HCT116 (cell line): Measurements from ENCODE around the gene KLK11. TPM values are rescaled to one million over a fixed set of nuclear protein-coding genes. Genes with fewer than 3 reads are reported as not detected.

Source experiments
- ATAC-seq: fragments of 200-7000 bp; cut with Tn5 transposase; 2 replicates; pipeline ENCODE4 v1.9.1; 2020; ENCODE audit warnings: mild to moderate bottlenecking, moderate library complexity
- BruUV-seq: library from RNA; stranded (reverse); fragments of 400-500 nt; replicated peaks from 2 replicates; lab custom pipeline; 2021; lab: Mats Ljungman, UMichigan
- CTCF ChIA-PET: fragments of 300-600 bp; sonication (Branson Sonifier 250); formaldehyde crosslinking; loops from one replicate; lab custom pipeline; 2021; ENCODE audit warnings: antibody characterized with exemption; lab: Charles Lee
- POLR2A ChIA-PET: fragments of 300-600, 350-600 bp; sonication (Branson Sonifier 250); formaldehyde crosslinking; loops from one replicate; lab custom pipeline; 2021; ENCODE audit warnings: antibody characterized with exemption; lab: Charles Lee
- RAD21 ChIA-PET, 2 experiments: fragments of 300-600 bp; sonication (Branson Sonifier 250); formaldehyde crosslinking; loops; one replicate each; lab custom pipeline; 2023; ENCODE audit warnings: low total read pairs in 2 of 2; ENCODE audit not compliant: uncharacterized antibody in 2 of 2, unreplicated experiment in 2 of 2, low non-redundant PET in 1 of 2; lab: Charles Lee
- DNase-seq: peaks from one replicate; pipeline ENCODE4 v3.0.0-alpha.2; 2010; ENCODE audit warnings: low read depth, low spot score
- H2AFZ ChIP-seq: fragments of 200-600 bp; shearing (Covaris generic), sonication (generic); 2 replicates; pipeline ENCODE4 v1.6.1; 2017; ENCODE audit warnings: low read depth, mixed run types, mixed read lengths, antibody characterized with exemption, low read length; ENCODE audit not compliant: poor library complexity, severe bottlenecking
- H3K27ac ChIP-seq: 2 replicates; pipeline ENCODE4 v1.5.1; 2012; ENCODE audit warnings: low read depth, low read length
- H3K27me3 ChIP-seq: fragments of 200-600 bp; sonication (generic); 2 replicates; pipeline ENCODE4 v1.6.1; 2016; ENCODE audit warnings: mixed run types, low read length, mixed read lengths; ENCODE audit not compliant: insufficient read depth
- H3K36me3 ChIP-seq, 2 experiments: fragments of 200-500 bp in 1 of 2; fragments of 200-600 bp in 1 of 2; sonication (Bioruptor generic) in 1 of 2; sonication (generic) in 1 of 2; 2 replicates each; pipeline versions ENCODE4 v1.5.1 to v1.6.1; 2014 to 2016; ENCODE audit warnings: low read length in 2 of 2, inconsistent platforms in 1 of 2, mixed read lengths in 1 of 2, mixed run types in 1 of 2; ENCODE audit not compliant: insufficient read depth in 2 of 2, control insufficient read depth in 1 of 2
- H3K4me1 ChIP-seq, 2 experiments: fragments of 200-600 bp in 1 of 2; sonication (generic) in 1 of 2; 2 replicates each; pipeline versions ENCODE4 v1.5.1 to v1.6.1; 2012 to 2017; ENCODE audit warnings: low read length in 2 of 2, inconsistent platforms in 1 of 2, mild to moderate bottlenecking in 1 of 2, mixed read lengths in 1 of 2, mixed run types in 1 of 2, moderate library complexity in 1 of 2; ENCODE audit not compliant: insufficient read depth in 2 of 2, control insufficient read depth in 1 of 2
- H3K4me2 ChIP-seq: fragments of 200-600 bp; sonication (generic); 2 replicates; pipeline ENCODE4 v1.6.1; 2017; ENCODE audit warnings: mixed run types, low read length, mixed read lengths
- H3K4me3 ChIP-seq, 2 experiments: fragments of 200-600 bp in 1 of 2; sonication (generic) in 1 of 2; replicated peaks in 1 of 2; 2 replicates each; pipeline ENCODE4 v1.5.1; 2011 to 2016; ENCODE audit warnings: low read length in 2 of 2, control low read depth in 1 of 2, low read depth in 1 of 2, mild to moderate bottlenecking in 1 of 2, mixed read lengths in 1 of 2, mixed run types in 1 of 2
- H3K79me2 ChIP-seq: fragments of 200-600 bp; sonication (generic); 2 replicates; pipeline ENCODE4 v1.6.1; 2017; ENCODE audit warnings: mild to moderate bottlenecking, mixed run types, low read length, moderate library complexity, mixed read lengths; ENCODE audit not compliant: insufficient read depth
- H3K9ac ChIP-seq: fragments of 200-600 bp; sonication (generic); 2 replicates; pipeline ENCODE4 v1.6.1; 2016; ENCODE audit warnings: low read length, mixed read lengths
- H3K9me2 ChIP-seq: fragments of 200-600 bp; sonication (generic), shearing (Covaris generic); 2 replicates; pipeline ENCODE4 v1.6.1; 2017; ENCODE audit warnings: mixed run types, mild to moderate bottlenecking, moderate library complexity; ENCODE audit not compliant: insufficient read depth
- H3K9me3 ChIP-seq, 2 experiments: fragments of 200-500 bp in 1 of 2; fragments of 200-600 bp in 1 of 2; sonication (Bioruptor generic) in 1 of 2; sonication (generic) in 1 of 2; 2 replicates each; pipeline ENCODE4 v1.6.1; 2014 to 2017; ENCODE audit warnings: low read length in 2 of 2, mixed read lengths in 2 of 2, inconsistent platforms in 1 of 2, low read depth in 1 of 2, mild to moderate bottlenecking in 1 of 2, mixed run types in 1 of 2, moderate library complexity in 1 of 2; ENCODE audit not compliant: control insufficient read depth in 1 of 2, insufficient read depth in 1 of 2
- H4K20me1 ChIP-seq: fragments of 200-600 bp; sonication (generic), shearing (Covaris generic); 2 replicates; pipeline ENCODE4 v1.6.1; 2017; ENCODE audit warnings: mixed run types, mild to moderate bottlenecking, moderate library complexity; ENCODE audit not compliant: insufficient read depth
- CBX3 ChIP-seq: IDR thresholded peaks from 2 replicates; pipeline ENCODE4 v1.6.1; 2012; ENCODE audit warnings: low read depth
- CEBPB ChIP-seq: IDR thresholded peaks from 2 replicates; pipeline ENCODE4 v1.6.1; 2012; ENCODE audit warnings: low read depth
- ELF1 ChIP-seq: IDR thresholded peaks from 2 replicates; pipeline ENCODE4 v1.6.1; 2012; ENCODE audit warnings: low read depth, borderline replicate concordance
- EZH2phosphoT487 ChIP-seq: fragments of 200-600 bp; IDR thresholded peaks from 2 replicates; pipeline ENCODE4 v1.6.1; 2018; ENCODE audit warnings: antibody characterized with exemption, borderline replicate concordance
- FOSL1 ChIP-seq: IDR thresholded peaks from 2 replicates; pipeline ENCODE4 v1.6.1; 2012; ENCODE audit warnings: low read depth
- JUND ChIP-seq: IDR thresholded peaks from 2 replicates; pipeline ENCODE4 v1.6.1; 2012
- POLR2A ChIP-seq: IDR thresholded peaks from 2 replicates; pipeline ENCODE4 v1.7.0; 2011; ENCODE audit warnings: borderline replicate concordance; ENCODE audit not compliant: insufficient read depth, insufficient read length; ENCODE audit errors: extremely low read depth
- SIN3A ChIP-seq: IDR thresholded peaks from 2 replicates; pipeline ENCODE4 v1.6.1; 2012; ENCODE audit warnings: low read depth
- SRF ChIP-seq: IDR thresholded peaks from 2 replicates; pipeline ENCODE4 v1.6.1; 2012; ENCODE audit warnings: low read depth
- TCF7L2 ChIP-seq: IDR thresholded peaks from 2 replicates; pipeline ENCODE4 v1.7.0; 2011; ENCODE audit warnings: borderline replicate concordance, inconsistent platforms; ENCODE audit not compliant: insufficient read depth, insufficient read length; ENCODE audit errors: extremely low read depth
- ZFX ChIP-seq: fragments of 450-650 bp; IDR thresholded peaks from 2 replicates; pipeline ENCODE4 v1.6.1; 2017
- intact Hi-C: fragments of 100-400 bp; cut with micrococcal nuclease; formaldehyde crosslinking; loops from 2 replicates; pipeline ENCODE4 v1.10.0; 2022
- total RNA-seq: library from RNA; stranded (reverse); gene quantifications from one replicate; pipeline ENCODE4 v1.2.1, GENCODE V29; 2021; ENCODE audit not compliant: unreplicated experiment
- TF ChIP-seq, protein P1 (sequence below), 3 experiments: fragments of 200-600 bp in 1 of 3; sonication (generic) in 1 of 3; IDR thresholded peaks in 2 of 3; conservative IDR thresholded peaks in 1 of 3; 2 replicates each; pipeline ENCODE4 v1.5.1; 2012 to 2017; ENCODE audit warnings: low read depth in 2 of 3, low read length in 2 of 3, antibody characterized with exemption in 1 of 3, borderline replicate concordance in 1 of 3, control low read depth in 1 of 3, mild to moderate bottlenecking in 1 of 3, mixed read lengths in 1 of 3, mixed run types in 1 of 3, moderate library complexity in 1 of 3; ENCODE audit not compliant: insufficient read depth in 1 of 3
- TF ChIP-seq, protein P2 (sequence below): IDR thresholded peaks from 2 replicates; pipeline ENCODE4 v1.6.1; 2012
- TF ChIP-seq, protein P3 (sequence below): IDR thresholded peaks from 2 replicates; pipeline ENCODE4 v1.6.1; 2012
- TF ChIP-seq, protein P4 (sequence below): IDR thresholded peaks from 2 replicates; pipeline ENCODE4 v1.6.1; 2012; ENCODE audit warnings: low read depth
- TF ChIP-seq, protein P5 (sequence below): IDR thresholded peaks from 2 replicates; pipeline ENCODE4 v1.6.1; 2011; ENCODE audit warnings: mild to moderate bottlenecking, low read length, moderate library complexity; ENCODE audit not compliant: insufficient replicate concordance; ENCODE audit errors: extremely low read depth

The KLK11 gene
- total RNA-seq, 1 experiment from 2014 or later, result not detected

DNA sequence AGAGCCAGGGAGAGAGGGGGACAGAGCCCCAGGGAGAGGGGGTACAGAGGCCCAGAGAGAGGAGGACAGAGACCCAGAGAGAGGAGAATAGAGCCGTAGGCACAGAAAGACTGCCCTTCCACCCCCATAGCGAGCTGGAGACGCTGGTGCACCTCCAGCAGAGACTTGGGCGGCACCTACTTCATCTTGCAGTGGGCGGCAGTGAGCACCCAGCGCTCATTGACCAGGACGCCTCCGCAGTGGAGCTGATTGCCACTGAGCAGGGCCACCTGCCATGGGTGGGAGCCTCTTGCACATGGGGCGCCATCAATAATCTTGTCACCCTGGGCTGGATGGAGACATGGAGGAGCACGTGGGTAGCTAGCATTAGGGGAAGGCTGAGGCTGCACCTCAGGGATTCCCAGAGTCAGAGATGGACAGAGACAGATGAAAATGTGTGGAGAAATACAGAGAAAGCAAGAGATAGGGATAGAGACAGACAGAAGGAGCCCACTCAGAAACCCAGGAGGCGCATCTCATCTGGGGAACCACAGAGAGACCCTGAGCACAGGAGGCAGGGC, 44.7 kb downstream of the KLK11 start (continued):
- TF ChIP-seq, protein P1, sequence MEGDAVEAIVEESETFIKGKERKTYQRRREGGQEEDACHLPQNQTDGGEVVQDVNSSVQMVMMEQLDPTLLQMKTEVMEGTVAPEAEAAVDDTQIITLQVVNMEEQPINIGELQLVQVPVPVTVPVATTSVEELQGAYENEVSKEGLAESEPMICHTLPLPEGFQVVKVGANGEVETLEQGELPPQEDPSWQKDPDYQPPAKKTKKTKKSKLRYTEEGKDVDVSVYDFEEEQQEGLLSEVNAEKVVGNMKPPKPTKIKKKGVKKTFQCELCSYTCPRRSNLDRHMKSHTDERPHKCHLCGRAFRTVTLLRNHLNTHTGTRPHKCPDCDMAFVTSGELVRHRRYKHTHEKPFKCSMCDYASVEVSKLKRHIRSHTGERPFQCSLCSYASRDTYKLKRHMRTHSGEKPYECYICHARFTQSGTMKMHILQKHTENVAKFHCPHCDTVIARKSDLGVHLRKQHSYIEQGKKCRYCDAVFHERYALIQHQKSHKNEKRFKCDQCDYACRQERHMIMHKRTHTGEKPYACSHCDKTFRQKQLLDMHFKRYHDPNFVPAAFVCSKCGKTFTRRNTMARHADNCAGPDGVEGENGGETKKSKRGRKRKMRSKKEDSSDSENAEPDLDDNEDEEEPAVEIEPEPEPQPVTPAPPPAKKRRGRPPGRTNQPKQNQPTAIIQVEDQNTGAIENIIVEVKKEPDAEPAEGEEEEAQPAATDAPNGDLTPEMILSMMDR (IDR thresholded peaks at IDR 0.05 in 2 of 3, conservative IDR thresholded peaks at IDR 0.05 in 1 of 3; ENCODE audit: borderline replicate concordance in 1 of 3, insufficient read depth in 1 of 3, low read depth in 2 of 3, low read length in 2 of 3), result no peak
- TF ChIP-seq TCF7L2 (no peak), SIN3A (no peak), POLR2A (no peak), SRF (no peak)
- TF ChIP-seq, protein P2, sequence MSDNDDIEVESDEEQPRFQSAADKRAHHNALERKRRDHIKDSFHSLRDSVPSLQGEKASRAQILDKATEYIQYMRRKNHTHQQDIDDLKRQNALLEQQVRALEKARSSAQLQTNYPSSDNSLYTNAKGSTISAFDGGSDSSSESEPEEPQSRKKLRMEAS, result no peak

DNA sequence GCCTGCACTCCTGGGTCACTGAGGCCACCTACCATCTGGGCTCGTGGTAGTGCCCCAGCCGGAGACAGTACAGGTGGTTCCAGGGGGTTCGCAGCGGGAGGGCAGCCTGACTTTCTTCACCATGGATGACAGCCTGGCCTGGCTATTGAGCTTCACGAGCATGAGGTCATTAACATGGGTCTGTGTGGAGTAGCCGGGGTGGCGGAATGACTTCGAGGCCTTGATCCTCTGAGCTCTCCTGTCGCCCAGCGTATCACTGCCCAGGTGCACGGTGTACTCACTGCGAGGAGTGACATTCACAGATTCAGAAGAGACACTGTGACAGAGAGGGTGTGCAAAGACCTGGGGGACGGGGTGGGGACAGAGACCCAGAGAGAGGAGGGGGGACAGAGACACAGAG, 46.2 kb downstream of the KLK11 start:
- Histone ChIP-seq H2AFZ (no peak overlapping the region), H3K4me1 (peaks cover 39 to 74% of the 10 kb centered on the region in 2 experiments), H3K4me2 (no peak overlapping the region), H3K27me3 (no peaks in the 10 kb centered on the region), H3K4me3 (no peak overlapping the region), H3K79me2 (no peaks in the 10 kb centered on the region), H3K36me3 (no peaks in the 10 kb centered on the region), H3K9me3 (no peaks in the 10 kb centered on the region), H3K9me2 (no peaks in the 10 kb centered on the region), H4K20me1 (no peaks in the 10 kb centered on the region), H3K9ac (no peak overlapping the region), H3K27ac (no peak overlapping the region)
- ATAC-seq, result no peak
- no TSS peak for BruUV-seq
- intact Hi-C loops, result no loop called here
- ChIA-PET POLR2A (no interaction called here), RAD21 (no interaction called here), CTCF (interaction anchor here (0.9 kb wide), 1 partner anchor 19 kb away, joined by 4 read pairs; no protein-coding TSS in a partner anchor)
- no peak for DNase-seq
- TF ChIP-seq POLR2A, result no peak
- TF ChIP-seq, protein P3, sequence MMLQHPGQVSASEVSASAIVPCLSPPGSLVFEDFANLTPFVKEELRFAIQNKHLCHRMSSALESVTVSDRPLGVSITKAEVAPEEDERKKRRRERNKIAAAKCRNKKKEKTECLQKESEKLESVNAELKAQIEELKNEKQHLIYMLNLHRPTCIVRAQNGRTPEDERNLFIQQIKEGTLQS, result no peak
- TF ChIP-seq ZFX, result no peak
- no peak for TF ChIP-seq CBX3
- TF ChIP-seq SIN3A, result no peak
- TF ChIP-seq EZH2phosphoT487, result no peak
- TF ChIP-seq, protein P4, sequence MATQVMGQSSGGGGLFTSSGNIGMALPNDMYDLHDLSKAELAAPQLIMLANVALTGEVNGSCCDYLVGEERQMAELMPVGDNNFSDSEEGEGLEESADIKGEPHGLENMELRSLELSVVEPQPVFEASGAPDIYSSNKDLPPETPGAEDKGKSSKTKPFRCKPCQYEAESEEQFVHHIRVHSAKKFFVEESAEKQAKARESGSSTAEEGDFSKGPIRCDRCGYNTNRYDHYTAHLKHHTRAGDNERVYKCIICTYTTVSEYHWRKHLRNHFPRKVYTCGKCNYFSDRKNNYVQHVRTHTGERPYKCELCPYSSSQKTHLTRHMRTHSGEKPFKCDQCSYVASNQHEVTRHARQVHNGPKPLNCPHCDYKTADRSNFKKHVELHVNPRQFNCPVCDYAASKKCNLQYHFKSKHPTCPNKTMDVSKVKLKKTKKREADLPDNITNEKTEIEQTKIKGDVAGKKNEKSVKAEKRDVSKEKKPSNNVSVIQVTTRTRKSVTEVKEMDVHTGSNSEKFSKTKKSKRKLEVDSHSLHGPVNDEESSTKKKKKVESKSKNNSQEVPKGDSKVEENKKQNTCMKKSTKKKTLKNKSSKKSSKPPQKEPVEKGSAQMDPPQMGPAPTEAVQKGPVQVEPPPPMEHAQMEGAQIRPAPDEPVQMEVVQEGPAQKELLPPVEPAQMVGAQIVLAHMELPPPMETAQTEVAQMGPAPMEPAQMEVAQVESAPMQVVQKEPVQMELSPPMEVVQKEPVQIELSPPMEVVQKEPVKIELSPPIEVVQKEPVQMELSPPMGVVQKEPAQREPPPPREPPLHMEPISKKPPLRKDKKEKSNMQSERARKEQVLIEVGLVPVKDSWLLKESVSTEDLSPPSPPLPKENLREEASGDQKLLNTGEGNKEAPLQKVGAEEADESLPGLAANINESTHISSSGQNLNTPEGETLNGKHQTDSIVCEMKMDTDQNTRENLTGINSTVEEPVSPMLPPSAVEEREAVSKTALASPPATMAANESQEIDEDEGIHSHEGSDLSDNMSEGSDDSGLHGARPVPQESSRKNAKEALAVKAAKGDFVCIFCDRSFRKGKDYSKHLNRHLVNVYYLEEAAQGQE, result no peak
- TF ChIP-seq, protein P2, result no peak
- TF ChIP-seq, protein P5, sequence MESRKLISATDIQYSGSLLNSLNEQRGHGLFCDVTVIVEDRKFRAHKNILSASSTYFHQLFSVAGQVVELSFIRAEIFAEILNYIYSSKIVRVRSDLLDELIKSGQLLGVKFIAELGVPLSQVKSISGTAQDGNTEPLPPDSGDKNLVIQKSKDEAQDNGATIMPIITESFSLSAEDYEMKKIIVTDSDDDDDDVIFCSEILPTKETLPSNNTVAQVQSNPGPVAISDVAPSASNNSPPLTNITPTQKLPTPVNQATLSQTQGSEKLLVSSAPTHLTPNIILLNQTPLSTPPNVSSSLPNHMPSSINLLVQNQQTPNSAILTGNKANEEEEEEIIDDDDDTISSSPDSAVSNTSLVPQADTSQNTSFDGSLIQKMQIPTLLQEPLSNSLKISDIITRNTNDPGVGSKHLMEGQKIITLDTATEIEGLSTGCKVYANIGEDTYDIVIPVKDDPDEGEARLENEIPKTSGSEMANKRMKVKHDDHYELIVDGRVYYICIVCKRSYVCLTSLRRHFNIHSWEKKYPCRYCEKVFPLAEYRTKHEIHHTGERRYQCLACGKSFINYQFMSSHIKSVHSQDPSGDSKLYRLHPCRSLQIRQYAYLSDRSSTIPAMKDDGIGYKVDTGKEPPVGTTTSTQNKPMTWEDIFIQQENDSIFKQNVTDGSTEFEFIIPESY, result no peak
- no peak for TF ChIP-seq JUND
- TF ChIP-seq FOSL1, result no peak
- no peak for TF ChIP-seq CEBPB
- no peak for TF ChIP-seq ELF1
- no peak for TF ChIP-seq SRF
